Measurements from ENCODE around the gene ANO1. TPM values are rescaled to one million over a fixed set of nuclear protein-coding genes. Genes with fewer than 3 reads are reported as not detected.

Gene ANO1
- total RNA-seq, 1 donor from 2014 or later = 9.1 TPM

DNA sequence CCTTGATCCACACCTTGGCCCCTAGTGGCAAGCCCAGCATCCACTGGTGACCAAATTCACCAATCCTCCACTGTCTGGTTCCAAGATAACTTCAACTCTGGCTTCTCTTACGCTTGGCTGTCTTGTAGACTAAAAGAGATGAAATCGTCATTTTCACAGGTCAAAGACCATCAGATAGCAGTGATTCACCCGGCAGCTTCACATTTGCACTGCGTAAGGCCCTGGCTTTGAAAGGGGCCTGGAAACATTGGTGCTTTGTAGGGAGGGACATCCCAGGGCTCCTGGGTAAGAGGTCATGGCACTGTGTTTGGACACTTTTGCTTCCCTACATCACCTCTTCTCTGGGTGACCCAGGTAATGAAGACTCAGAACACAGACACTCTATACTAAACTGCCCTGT is 94.9 kb downstream of the ANO1 start:
- Mint-ChIP-seq H3K4me3 (ENCODE audit: low read depth) (no peak overlapping the region), H3K27ac (no peak overlapping the region), H3K36me3 (ENCODE audit: insufficient read depth) (no peaks in the 10 kb centered on the region), H3K4me1 (ENCODE audit: low read depth) (peaks cover 5% of the 10 kb centered on the region), H3K27me3 (peaks cover 2% of the 10 kb centered on the region), H3K9me3 (ENCODE audit: low read depth) (no peaks in the 10 kb centered on the region)
- no peak for DNase-seq (ENCODE audit: low spot score, unreplicated experiment)
- TF ChIP-seq, protein P1, sequence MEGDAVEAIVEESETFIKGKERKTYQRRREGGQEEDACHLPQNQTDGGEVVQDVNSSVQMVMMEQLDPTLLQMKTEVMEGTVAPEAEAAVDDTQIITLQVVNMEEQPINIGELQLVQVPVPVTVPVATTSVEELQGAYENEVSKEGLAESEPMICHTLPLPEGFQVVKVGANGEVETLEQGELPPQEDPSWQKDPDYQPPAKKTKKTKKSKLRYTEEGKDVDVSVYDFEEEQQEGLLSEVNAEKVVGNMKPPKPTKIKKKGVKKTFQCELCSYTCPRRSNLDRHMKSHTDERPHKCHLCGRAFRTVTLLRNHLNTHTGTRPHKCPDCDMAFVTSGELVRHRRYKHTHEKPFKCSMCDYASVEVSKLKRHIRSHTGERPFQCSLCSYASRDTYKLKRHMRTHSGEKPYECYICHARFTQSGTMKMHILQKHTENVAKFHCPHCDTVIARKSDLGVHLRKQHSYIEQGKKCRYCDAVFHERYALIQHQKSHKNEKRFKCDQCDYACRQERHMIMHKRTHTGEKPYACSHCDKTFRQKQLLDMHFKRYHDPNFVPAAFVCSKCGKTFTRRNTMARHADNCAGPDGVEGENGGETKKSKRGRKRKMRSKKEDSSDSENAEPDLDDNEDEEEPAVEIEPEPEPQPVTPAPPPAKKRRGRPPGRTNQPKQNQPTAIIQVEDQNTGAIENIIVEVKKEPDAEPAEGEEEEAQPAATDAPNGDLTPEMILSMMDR (IDR thresholded peaks at IDR 0.05; ENCODE audit: unreplicated experiment) = no peak

GRCh38 chr11:70174547-70175235 is 96.6 kb downstream of the ANO1 start:
- H3K36me3 Mint-ChIP-seq (ENCODE audit: insufficient read depth) = no peaks in the 10 kb centered on the region
- H3K27ac Mint-ChIP-seq = no peak overlapping the region
- TF ChIP-seq, protein P1 (IDR thresholded peaks at IDR 0.05; ENCODE audit: unreplicated experiment) = no peak
- no peak overlapping the region for H3K4me3 Mint-ChIP-seq (ENCODE audit: low read depth)
- peaks cover 2% of the 10 kb centered on the region for H3K27me3 Mint-ChIP-seq
- H3K9me3 Mint-ChIP-seq (ENCODE audit: low read depth) = no peaks in the 10 kb centered on the region
- H3K4me1 Mint-ChIP-seq (ENCODE audit: low read depth) = peaks cover 5% of the 10 kb centered on the region
- DNase-seq (ENCODE audit: low spot score, unreplicated experiment) = no peak

- H3K4me1 Mint-ChIP-seq (ENCODE audit: low read depth) = peaks cover 5% of the 10 kb centered on the region
- no peaks in the 10 kb centered on the region for H3K9me3 Mint-ChIP-seq (ENCODE audit: low read depth)
Measured at GRCh38 chr11:70175236-70175698, 97.2 kb downstream of the ANO1 start.

DNA sequence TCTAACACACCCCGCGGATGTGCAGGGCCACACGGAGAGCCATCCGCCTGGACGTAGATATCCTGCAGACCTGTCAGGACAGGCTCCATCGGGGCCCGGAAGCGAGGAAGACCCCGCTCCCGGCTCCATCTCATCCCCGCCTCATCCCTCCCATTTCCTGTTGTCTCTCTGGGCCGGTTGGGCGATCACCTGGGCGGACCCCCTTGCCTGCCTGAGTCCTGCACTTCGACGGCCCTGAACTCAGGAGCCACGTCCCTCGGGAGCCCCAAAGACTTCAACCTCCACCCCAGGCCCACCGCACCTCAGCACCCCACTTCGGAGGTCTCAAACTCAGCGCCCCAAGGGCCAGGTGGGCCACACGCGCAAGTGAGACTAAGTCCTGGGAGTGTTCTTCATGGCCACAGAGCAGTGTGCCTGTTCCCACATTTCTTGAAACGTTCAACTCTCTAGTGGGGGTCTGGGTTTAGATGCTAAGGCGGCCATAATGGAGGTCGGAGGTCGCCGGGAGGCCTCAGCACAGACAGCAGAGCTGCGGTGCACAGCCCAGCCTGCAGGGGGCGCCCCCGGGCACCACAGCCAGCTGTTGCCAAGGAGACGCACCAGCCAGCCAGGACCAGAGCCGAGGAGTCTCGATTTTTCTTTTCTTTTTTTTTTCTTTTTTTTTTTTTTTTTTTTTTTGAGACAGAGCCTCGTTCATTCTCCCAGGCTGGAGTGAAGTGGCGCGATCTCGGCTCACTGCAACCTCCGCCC is 99.0 kb downstream of the ANO1 start:
- H3K4me1 Mint-ChIP-seq (ENCODE audit: low read depth) = peaks cover 5% of the 10 kb centered on the region
- H3K36me3 Mint-ChIP-seq (ENCODE audit: insufficient read depth) = no peaks in the 10 kb centered on the region
- TF ChIP-seq, protein P1 (IDR thresholded peaks at IDR 0.05; ENCODE audit: unreplicated experiment) = peak; percentile 50
- H3K27me3 Mint-ChIP-seq = peaks cover 7% of the 10 kb centered on the region
- H3K4me3 Mint-ChIP-seq (ENCODE audit: low read depth) = no peak overlapping the region
- no peak for DNase-seq (ENCODE audit: low spot score, unreplicated experiment)
- H3K27ac Mint-ChIP-seq = no peak overlapping the region
- no peaks in the 10 kb centered on the region for H3K9me3 Mint-ChIP-seq (ENCODE audit: low read depth)

More at GRCh38 chr11:70175236-70175698, 97.2 kb downstream of the ANO1 start:
- peaks cover 4% of the 10 kb centered on the region for H3K27me3 Mint-ChIP-seq
- no peak for DNase-seq (ENCODE audit: low spot score, unreplicated experiment)
- no peak overlapping the region for H3K4me3 Mint-ChIP-seq (ENCODE audit: low read depth)
- H3K27ac Mint-ChIP-seq = no peak overlapping the region
- TF ChIP-seq, protein P1 (IDR thresholded peaks at IDR 0.05; ENCODE audit: unreplicated experiment) = no peak
- no peaks in the 10 kb centered on the region for H3K36me3 Mint-ChIP-seq (ENCODE audit: insufficient read depth)

GRCh38 chr11:70180906-70181305 is 102.8 kb downstream of the ANO1 start:
- TF ChIP-seq, protein P1 (IDR thresholded peaks at IDR 0.05; ENCODE audit: unreplicated experiment) = no peak
- H3K4me3 Mint-ChIP-seq (ENCODE audit: low read depth) = no peak overlapping the region
- H3K36me3 Mint-ChIP-seq (ENCODE audit: insufficient read depth) = no peaks in the 10 kb centered on the region
- peaks cover 13% of the 10 kb centered on the region for H3K27me3 Mint-ChIP-seq
- no peak overlapping the region for H3K27ac Mint-ChIP-seq
- no peak for DNase-seq (ENCODE audit: low spot score, unreplicated experiment)
- no peaks in the 10 kb centered on the region for H3K4me1 Mint-ChIP-seq (ENCODE audit: low read depth)
- no peaks in the 10 kb centered on the region for H3K9me3 Mint-ChIP-seq (ENCODE audit: low read depth)

Data from progenitor cell of endocrine pancreas (in vitro differentiated cells).